ENCODE measurements around the gene TSHZ1.

DNA sequence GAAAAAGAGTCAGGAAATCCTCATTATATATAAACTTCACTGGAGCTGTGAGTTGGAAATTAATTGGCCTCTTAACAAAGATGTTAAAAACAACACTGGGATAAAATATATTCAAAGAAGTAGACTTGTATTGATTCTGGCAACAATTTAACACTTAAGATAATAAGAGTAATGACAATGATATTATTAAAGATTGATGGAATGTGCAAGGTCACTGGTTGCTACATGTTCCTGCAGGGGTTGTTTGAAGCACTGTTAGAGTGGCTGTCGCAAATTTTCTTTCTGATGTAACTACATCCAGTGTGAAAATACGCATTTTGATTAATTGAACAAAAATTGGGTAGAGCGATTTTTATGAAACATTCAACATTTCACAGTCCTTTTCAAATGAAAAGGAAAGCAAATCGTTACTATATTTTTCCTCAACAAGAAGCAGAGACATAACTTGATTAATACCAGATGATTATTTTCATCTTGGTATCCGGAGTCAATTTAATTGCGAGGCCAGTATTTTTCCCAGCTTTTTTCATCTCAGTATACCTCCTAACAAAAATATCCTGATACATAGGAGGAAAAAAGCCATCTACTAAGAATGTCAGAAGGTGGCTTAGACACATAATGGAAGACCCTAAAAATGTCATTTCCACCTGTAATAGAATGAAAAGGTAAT is 7.8 kb upstream of the TSHZ1 start:
- TF ChIP-seq, protein P1, sequence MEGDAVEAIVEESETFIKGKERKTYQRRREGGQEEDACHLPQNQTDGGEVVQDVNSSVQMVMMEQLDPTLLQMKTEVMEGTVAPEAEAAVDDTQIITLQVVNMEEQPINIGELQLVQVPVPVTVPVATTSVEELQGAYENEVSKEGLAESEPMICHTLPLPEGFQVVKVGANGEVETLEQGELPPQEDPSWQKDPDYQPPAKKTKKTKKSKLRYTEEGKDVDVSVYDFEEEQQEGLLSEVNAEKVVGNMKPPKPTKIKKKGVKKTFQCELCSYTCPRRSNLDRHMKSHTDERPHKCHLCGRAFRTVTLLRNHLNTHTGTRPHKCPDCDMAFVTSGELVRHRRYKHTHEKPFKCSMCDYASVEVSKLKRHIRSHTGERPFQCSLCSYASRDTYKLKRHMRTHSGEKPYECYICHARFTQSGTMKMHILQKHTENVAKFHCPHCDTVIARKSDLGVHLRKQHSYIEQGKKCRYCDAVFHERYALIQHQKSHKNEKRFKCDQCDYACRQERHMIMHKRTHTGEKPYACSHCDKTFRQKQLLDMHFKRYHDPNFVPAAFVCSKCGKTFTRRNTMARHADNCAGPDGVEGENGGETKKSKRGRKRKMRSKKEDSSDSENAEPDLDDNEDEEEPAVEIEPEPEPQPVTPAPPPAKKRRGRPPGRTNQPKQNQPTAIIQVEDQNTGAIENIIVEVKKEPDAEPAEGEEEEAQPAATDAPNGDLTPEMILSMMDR (conservative IDR thresholded peaks at IDR 0.05; ENCODE audit: low read length) = no peak
- TF ChIP-seq EZH2phosphoT487 (IDR thresholded peaks at IDR 0.05; ENCODE audit: borderline replicate concordance) = no peak
